Measurements from ENCODE around the gene ADORA1. TPM values are rescaled to one million over a fixed set of nuclear protein-coding genes. Genes with fewer than 3 reads are reported as not detected.

Gene ADORA1
- total RNA-seq, 1 experiment from 2014 or later = 1.2 TPM

DNA sequence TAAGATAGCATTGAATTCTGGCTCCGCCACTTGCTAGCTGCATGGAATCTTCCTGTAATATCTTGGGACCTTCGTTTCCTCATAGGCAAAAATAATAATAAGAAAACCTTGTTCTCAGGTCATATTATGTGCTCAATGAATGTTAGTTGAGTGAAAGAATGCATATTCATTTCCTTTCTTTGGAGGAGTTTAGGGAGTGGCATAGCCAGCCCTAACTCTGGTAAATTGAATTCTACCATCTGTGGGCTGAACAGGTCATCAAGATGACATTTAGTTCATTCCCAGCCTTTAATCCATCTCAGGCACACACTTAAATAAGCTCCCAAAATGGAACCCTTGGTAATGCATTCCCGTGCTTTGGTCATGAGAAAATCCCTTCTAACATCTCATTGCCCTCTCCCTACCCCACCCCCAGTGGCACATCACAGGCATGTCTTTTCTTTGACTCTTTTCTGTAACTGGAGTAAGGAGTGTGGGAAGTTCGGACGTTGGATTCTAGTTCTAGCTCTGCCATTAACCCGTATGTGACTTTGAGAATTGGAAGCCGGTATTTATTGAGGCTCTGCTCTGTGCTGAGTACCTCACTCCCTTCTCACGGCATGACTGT is 28.5 kb upstream of the ADORA1 start:
- H3K4me3 ChIP-seq (ENCODE audit: low read depth, low read length, poor library complexity, severe bottlenecking) = no peak overlapping the region
- CTCF ChIA-PET = no interaction called here
- POLR2A ChIA-PET (ENCODE audit: low non-redundant PET) = no interaction called here
- no peaks in the 10 kb centered on the region for H3K4me1 ChIP-seq (ENCODE audit: insufficient read depth, low read length, poor library complexity, severe bottlenecking)
- DNase-seq (ENCODE audit: low spot score) = no peak
- TF ChIP-seq CTCF (conservative IDR thresholded peaks at IDR 0.05; ENCODE audit: low read depth, low read length) = no peak
- no peak for TF ChIP-seq EZH2 (IDR thresholded peaks at IDR 0.05; ENCODE audit: borderline replicate concordance, low read depth, low read length, poor library complexity, severe bottlenecking)
- intact Hi-C loops (cut with micrococcal nuclease; ENCODE audit: unreplicated experiment) = no loop called here
- H3K27me3 ChIP-seq (replicated peaks; ENCODE audit: insufficient read depth, low read depth, low read length, poor library complexity) = no peaks in the 10 kb centered on the region
- no peak overlapping the region for H3K27ac ChIP-seq (ENCODE audit: low read depth, low read length, poor library complexity, severe bottlenecking)
- H3K9me3 ChIP-seq (ENCODE audit: low read depth, low read length, poor library complexity, severe bottlenecking) = peaks cover 14% of the 10 kb centered on the region
- no TSS peak for BruUV-seq (replicated peaks)
- H3K36me3 ChIP-seq (ENCODE audit: insufficient read depth, low read length, poor library complexity, severe bottlenecking) = no peaks in the 10 kb centered on the region

DNA sequence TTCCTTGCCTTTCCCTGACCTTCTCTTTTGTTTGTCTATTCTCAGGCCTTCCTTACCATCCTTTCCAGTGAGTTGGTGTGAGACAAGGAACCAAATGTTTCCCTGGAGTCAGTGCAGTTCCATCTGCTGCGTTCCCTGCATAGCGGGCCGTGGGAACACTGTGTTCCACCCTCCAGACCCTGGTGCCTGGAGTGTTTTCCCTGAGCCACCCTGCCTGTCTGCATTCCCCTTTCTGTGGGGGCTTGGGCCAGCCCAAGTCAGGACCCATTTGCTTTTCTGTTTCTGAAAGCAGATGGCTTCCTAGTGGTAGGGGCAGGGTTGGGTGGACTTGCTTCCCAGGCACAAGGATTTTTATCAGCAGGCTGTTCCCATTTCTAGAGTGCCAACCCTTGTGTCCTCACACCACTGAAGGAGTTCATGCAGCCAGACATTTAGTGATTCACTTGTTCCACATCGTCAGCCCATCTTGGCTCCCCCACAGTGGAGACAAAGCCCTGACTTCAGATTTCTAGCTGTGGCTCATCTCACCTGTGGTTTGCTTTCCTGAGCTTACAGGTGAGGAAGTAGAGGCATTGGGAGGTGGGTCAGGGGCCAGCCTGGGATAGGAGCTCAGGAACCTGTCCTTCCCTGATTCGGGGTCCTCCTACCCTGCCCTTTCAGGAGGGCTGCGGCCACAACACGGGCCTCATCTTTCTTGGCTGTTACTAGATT is 27.6 kb upstream of the ADORA1 start:
- no peaks in the 10 kb centered on the region for H3K4me1 ChIP-seq (ENCODE audit: insufficient read depth, low read length, poor library complexity, severe bottlenecking)
- no peak overlapping the region for H3K4me3 ChIP-seq (ENCODE audit: low read depth, low read length, poor library complexity, severe bottlenecking)
- H3K27me3 ChIP-seq (replicated peaks; ENCODE audit: insufficient read depth, low read depth, low read length, poor library complexity) = no peaks in the 10 kb centered on the region
- BruUV-seq (replicated peaks) = no TSS peak
- TF ChIP-seq EZH2 (IDR thresholded peaks at IDR 0.05; ENCODE audit: borderline replicate concordance, low read depth, low read length, poor library complexity, severe bottlenecking) (no peak), CTCF (conservative IDR thresholded peaks at IDR 0.05; ENCODE audit: low read depth, low read length) (no peak)
- intact Hi-C loops (cut with micrococcal nuclease; ENCODE audit: unreplicated experiment) = no loop called here
- no peaks in the 10 kb centered on the region for H3K36me3 ChIP-seq (ENCODE audit: insufficient read depth, low read length, poor library complexity, severe bottlenecking)
- POLR2A ChIA-PET (ENCODE audit: low non-redundant PET) = no interaction called here
- H3K27ac ChIP-seq (ENCODE audit: low read depth, low read length, poor library complexity, severe bottlenecking) = no peak overlapping the region
- CTCF ChIA-PET = interaction anchor here (0.6 kb wide), 1 partner anchor 643 kb away, joined by 6 read pairs; no protein-coding TSS in a partner anchor
- H3K9me3 ChIP-seq (ENCODE audit: low read depth, low read length, poor library complexity, severe bottlenecking) = peaks cover 10% of the 10 kb centered on the region
- no peak for DNase-seq (ENCODE audit: low spot score)

DNA sequence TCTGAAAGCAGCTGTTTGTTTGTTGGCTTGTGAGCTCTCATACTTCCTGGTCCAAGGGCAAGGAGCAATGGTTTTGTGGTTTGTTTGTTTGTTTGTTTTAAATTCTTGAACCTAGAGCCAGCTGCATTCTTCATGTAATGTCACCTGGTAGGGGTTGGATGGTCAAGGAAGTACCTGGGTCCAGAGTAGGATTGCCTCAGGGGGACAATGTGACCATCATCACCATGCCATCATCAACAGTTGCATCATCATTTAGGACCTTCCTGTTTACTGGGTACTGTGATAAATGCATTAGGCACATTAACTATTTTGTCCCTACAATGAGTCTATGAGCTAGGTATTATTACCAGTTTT is 27.0 kb upstream of the ADORA1 start:
- ChIA-PET POLR2A (ENCODE audit: low non-redundant PET) (no interaction called here), CTCF (interaction anchor here (0.6 kb wide), 1 partner anchor 643 kb away, joined by 6 read pairs; no protein-coding TSS in a partner anchor)
- no peak for TF ChIP-seq EZH2 (IDR thresholded peaks at IDR 0.05; ENCODE audit: borderline replicate concordance, low read depth, low read length, poor library complexity, severe bottlenecking)
- no peak for TF ChIP-seq CTCF (conservative IDR thresholded peaks at IDR 0.05; ENCODE audit: low read depth, low read length)
- no TSS peak for BruUV-seq (replicated peaks)
- Histone ChIP-seq H3K36me3 (ENCODE audit: insufficient read depth, low read length, poor library complexity, severe bottlenecking) (no peaks in the 10 kb centered on the region), H3K4me3 (ENCODE audit: low read depth, low read length, poor library complexity, severe bottlenecking) (no peak overlapping the region), H3K27ac (ENCODE audit: low read depth, low read length, poor library complexity, severe bottlenecking) (no peak overlapping the region), H3K27me3 (replicated peaks; ENCODE audit: insufficient read depth, low read depth, low read length, poor library complexity) (no peaks in the 10 kb centered on the region), H3K4me1 (ENCODE audit: insufficient read depth, low read length, poor library complexity, severe bottlenecking) (no peaks in the 10 kb centered on the region), H3K9me3 (ENCODE audit: low read depth, low read length, poor library complexity, severe bottlenecking) (peaks cover 9% of the 10 kb centered on the region)
- intact Hi-C loops (cut with micrococcal nuclease; ENCODE audit: unreplicated experiment) = no loop called here
- no peak for DNase-seq (ENCODE audit: low spot score)
